ENCODE data around the gene FUT3. TPM values are rescaled to one million over a fixed set of nuclear protein-coding genes. Genes with fewer than 3 reads are reported as not detected.

The FUT3 gene
- polyA plus RNA-seq, 1 donor (not counting 4 experiments of a cell fraction or from before 2014, with no cell fraction given): 2.9 TPM

DNA sequence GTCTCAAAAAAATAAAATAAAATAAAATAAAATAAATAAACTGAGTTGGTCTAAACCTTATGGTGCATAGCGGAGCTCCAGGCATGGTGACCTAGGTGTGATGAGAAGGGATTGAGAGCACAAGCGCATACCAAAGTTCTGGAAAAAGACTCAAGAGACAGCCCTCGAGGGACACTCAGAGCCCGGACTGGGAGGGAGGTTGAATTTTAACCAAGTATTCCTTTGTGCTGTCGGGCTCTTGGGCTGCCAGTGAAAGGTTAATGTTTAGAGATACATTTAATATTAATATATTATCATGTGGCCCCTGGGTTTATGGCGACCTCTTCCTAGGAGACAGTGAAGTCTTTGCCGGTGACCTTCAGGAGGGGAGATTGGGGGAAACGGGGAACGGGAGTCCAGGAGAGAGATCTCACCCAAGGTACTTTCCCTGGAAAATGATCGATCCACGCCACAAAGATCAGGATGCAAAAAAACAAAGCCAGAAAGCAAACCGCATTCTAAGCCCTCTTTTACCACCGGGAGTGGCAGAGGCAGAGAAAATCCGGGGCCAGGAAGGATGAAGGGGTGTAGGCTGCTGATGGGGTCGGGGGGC is 13.4 kb downstream of the FUT3 start:
- Histone ChIP-seq H3K36me3 (ENCODE audit: control insufficient read depth in 2 of 2, extremely low read depth in 1 of 2, insufficient read depth in 2 of 2, low read length in 2 of 2) (no peaks in the 10 kb centered on the region), H3K4me2 (ENCODE audit: control insufficient read depth, extremely low read depth, insufficient read depth, low read depth, low read length) (no peak overlapping the region), H3K9me3 (ENCODE audit: control insufficient read depth, low read depth, low read length) (no peaks in the 10 kb centered on the region), H3K27ac (ENCODE audit: control insufficient read depth, insufficient read depth, low read length) (no peak overlapping the region), H4K20me1 (ENCODE audit: control insufficient read depth, extremely low read depth, insufficient read depth, low read length) (no peaks in the 10 kb centered on the region), H3K4me1 (ENCODE audit: control insufficient read depth, extremely low read depth, insufficient read depth, low read length) (peaks cover 3% of the 10 kb centered on the region), H3K4me3 (ENCODE audit: control insufficient read depth in 2 of 3, extremely low read depth in 1 of 3, insufficient read depth in 2 of 3, low read depth in 1 of 3, low read length in 3 of 3) (no peak overlapping the region), H2AFZ (ENCODE audit: control insufficient read depth, low read length) (no peak overlapping the region), H3K9me1 (ENCODE audit: control insufficient read depth, extremely low read depth, insufficient read depth, low read length) (no peaks in the 10 kb centered on the region), H3K27me3 (ENCODE audit: control insufficient read depth, extremely low read depth, insufficient read depth, low read length) (peaks cover 2% of the 10 kb centered on the region), H3K9ac (ENCODE audit: control insufficient read depth, extremely low read depth, insufficient read depth, low read length) (no peak overlapping the region), H3K79me2 (ENCODE audit: control insufficient read depth, insufficient read depth, low read length) (no peaks in the 10 kb centered on the region)
- dilution Hi-C loops (cut with MboI; ENCODE audit: extremely low pct_ligation_motif_present, low sequenced_read_pairs): no loop called here
- TF ChIP-seq EZH2 (IDR thresholded peaks at IDR 0.05; ENCODE audit: low read length): no peak
- TF ChIP-seq, protein P1, sequence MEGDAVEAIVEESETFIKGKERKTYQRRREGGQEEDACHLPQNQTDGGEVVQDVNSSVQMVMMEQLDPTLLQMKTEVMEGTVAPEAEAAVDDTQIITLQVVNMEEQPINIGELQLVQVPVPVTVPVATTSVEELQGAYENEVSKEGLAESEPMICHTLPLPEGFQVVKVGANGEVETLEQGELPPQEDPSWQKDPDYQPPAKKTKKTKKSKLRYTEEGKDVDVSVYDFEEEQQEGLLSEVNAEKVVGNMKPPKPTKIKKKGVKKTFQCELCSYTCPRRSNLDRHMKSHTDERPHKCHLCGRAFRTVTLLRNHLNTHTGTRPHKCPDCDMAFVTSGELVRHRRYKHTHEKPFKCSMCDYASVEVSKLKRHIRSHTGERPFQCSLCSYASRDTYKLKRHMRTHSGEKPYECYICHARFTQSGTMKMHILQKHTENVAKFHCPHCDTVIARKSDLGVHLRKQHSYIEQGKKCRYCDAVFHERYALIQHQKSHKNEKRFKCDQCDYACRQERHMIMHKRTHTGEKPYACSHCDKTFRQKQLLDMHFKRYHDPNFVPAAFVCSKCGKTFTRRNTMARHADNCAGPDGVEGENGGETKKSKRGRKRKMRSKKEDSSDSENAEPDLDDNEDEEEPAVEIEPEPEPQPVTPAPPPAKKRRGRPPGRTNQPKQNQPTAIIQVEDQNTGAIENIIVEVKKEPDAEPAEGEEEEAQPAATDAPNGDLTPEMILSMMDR (optimal IDR thresholded peaks at IDR 0.05 in 1 of 3, IDR thresholded peaks at IDR 0.05 in 1 of 3, conservative IDR thresholded peaks at IDR 0.05 in 1 of 3; ENCODE audit: extremely low read depth in 1 of 3, insufficient read depth in 2 of 3, low read length in 3 of 3): no peak
- no peak for DNase-seq (ENCODE audit: low read depth, low spot score)
- no peak for FAIRE-seq

DNA sequence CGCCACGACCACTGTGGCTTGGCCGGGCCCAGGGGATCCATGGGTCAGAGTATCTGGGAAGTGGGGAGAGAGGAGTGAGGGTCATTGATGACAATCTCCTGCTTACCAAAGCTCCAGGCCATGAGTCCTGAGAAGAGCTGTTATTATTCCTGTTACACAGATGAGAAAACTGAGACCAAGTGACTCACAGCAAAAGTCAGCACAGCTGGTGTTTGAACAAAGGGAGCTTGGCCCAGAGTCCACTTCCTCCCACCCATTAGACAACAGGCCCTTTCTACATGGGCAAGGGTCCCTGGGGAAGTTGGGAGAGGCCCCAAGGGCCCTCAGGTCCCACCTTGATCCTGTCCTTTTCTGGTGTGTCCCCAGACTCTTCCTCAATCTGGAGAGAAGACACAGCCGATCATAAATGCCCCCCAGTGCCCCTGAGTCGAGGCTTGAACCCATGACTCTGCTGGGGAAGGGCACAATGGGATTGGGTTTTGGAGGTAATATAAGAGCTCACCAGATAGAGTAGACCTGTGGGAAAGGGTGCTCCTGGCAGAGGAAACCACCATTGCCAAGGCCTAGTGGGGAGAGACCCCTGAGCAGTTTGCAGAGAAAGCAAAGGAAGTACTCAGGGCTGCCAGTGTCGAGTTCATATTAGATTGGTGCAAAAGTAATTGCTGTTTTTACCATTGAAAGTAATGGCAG is 18.6 kb downstream of the FUT3 start:
- H3K4me1 ChIP-seq (ENCODE audit: control insufficient read depth, extremely low read depth, insufficient read depth, low read length): no peaks in the 10 kb centered on the region
- no peak overlapping the region for H3K4me2 ChIP-seq (ENCODE audit: control insufficient read depth, extremely low read depth, insufficient read depth, low read depth, low read length)
- no peaks in the 10 kb centered on the region for H3K36me3 ChIP-seq (ENCODE audit: control insufficient read depth in 2 of 2, extremely low read depth in 1 of 2, insufficient read depth in 2 of 2, low read length in 2 of 2)
- H3K4me3 ChIP-seq (ENCODE audit: control insufficient read depth in 2 of 3, extremely low read depth in 1 of 3, insufficient read depth in 2 of 3, low read depth in 1 of 3, low read length in 3 of 3): no peak overlapping the region
- no peaks in the 10 kb centered on the region for H4K20me1 ChIP-seq (ENCODE audit: control insufficient read depth, extremely low read depth, insufficient read depth, low read length)
- H3K79me2 ChIP-seq (ENCODE audit: control insufficient read depth, insufficient read depth, low read length): no peaks in the 10 kb centered on the region
- H3K27me3 ChIP-seq (ENCODE audit: control insufficient read depth, extremely low read depth, insufficient read depth, low read length): peaks cover 15% of the 10 kb centered on the region
- no peaks in the 10 kb centered on the region for H3K9me3 ChIP-seq (ENCODE audit: control insufficient read depth, low read depth, low read length)
- no peak overlapping the region for H3K9ac ChIP-seq (ENCODE audit: control insufficient read depth, extremely low read depth, insufficient read depth, low read length)
- no peak for FAIRE-seq
- DNase-seq (ENCODE audit: low read depth, low spot score): no peak
- H2AFZ ChIP-seq (ENCODE audit: control insufficient read depth, low read length): no peak overlapping the region
- TF ChIP-seq, protein P1 (optimal IDR thresholded peaks at IDR 0.05 in 1 of 3, IDR thresholded peaks at IDR 0.05 in 1 of 3, conservative IDR thresholded peaks at IDR 0.05 in 1 of 3; ENCODE audit: extremely low read depth in 1 of 3, insufficient read depth in 2 of 3, low read length in 3 of 3): no peak
- TF ChIP-seq EZH2 (IDR thresholded peaks at IDR 0.05; ENCODE audit: low read length): no peak
- dilution Hi-C loops (cut with MboI; ENCODE audit: extremely low pct_ligation_motif_present, low sequenced_read_pairs): no loop called here
- no peak overlapping the region for H3K27ac ChIP-seq (ENCODE audit: control insufficient read depth, insufficient read depth, low read length)
- H3K9me1 ChIP-seq (ENCODE audit: control insufficient read depth, extremely low read depth, insufficient read depth, low read length): no peaks in the 10 kb centered on the region

All from keratinocyte (primary cell).